HCT116 (cell line): ENCODE data around the gene ENO2. TPM values are rescaled to one million over a fixed set of nuclear protein-coding genes. Genes with fewer than 3 reads are reported as not detected.

Experiments used
- ATAC-seq: fragments of 200-7000 bp; cut with Tn5 transposase; 2 replicates; pipeline ENCODE4 v1.9.1; 2020; ENCODE audit warnings: mild to moderate bottlenecking, moderate library complexity
- BruUV-seq: library from RNA; stranded (reverse); fragments of 400-500 nt; replicated peaks from 2 replicates; lab custom pipeline; 2021; lab: Mats Ljungman, UMichigan
- CTCF ChIA-PET: fragments of 300-600 bp; sonication (Branson Sonifier 250); formaldehyde crosslinking; loops from one replicate; lab custom pipeline; 2021; ENCODE audit warnings: antibody characterized with exemption; lab: Charles Lee
- POLR2A ChIA-PET: fragments of 300-600, 350-600 bp; sonication (Branson Sonifier 250); formaldehyde crosslinking; loops from one replicate; lab custom pipeline; 2021; ENCODE audit warnings: antibody characterized with exemption; lab: Charles Lee
- RAD21 ChIA-PET, 2 experiments: fragments of 300-600 bp; sonication (Branson Sonifier 250); formaldehyde crosslinking; loops; one replicate each; lab custom pipeline; 2023; ENCODE audit warnings: low total read pairs in 2 of 2; ENCODE audit not compliant: uncharacterized antibody in 2 of 2, unreplicated experiment in 2 of 2, low non-redundant PET in 1 of 2; lab: Charles Lee
- DNase-seq: peaks from one replicate; pipeline ENCODE4 v3.0.0-alpha.2; 2010; ENCODE audit warnings: low read depth, low spot score
- H2AFZ ChIP-seq: fragments of 200-600 bp; shearing (Covaris generic), sonication (generic); 2 replicates; pipeline ENCODE4 v1.6.1; 2017; ENCODE audit warnings: low read depth, mixed run types, mixed read lengths, antibody characterized with exemption, low read length; ENCODE audit not compliant: poor library complexity, severe bottlenecking
- H3K27ac ChIP-seq: 2 replicates; pipeline ENCODE4 v1.5.1; 2012; ENCODE audit warnings: low read depth, low read length
- H3K27me3 ChIP-seq: fragments of 200-600 bp; sonication (generic); 2 replicates; pipeline ENCODE4 v1.6.1; 2016; ENCODE audit warnings: mixed run types, low read length, mixed read lengths; ENCODE audit not compliant: insufficient read depth
- H3K36me3 ChIP-seq, 2 experiments: fragments of 200-500 bp in 1 of 2; fragments of 200-600 bp in 1 of 2; sonication (Bioruptor generic) in 1 of 2; sonication (generic) in 1 of 2; 2 replicates each; pipeline versions ENCODE4 v1.5.1 to v1.6.1; 2014 to 2016; ENCODE audit warnings: low read length in 2 of 2, inconsistent platforms in 1 of 2, mixed read lengths in 1 of 2, mixed run types in 1 of 2; ENCODE audit not compliant: insufficient read depth in 2 of 2, control insufficient read depth in 1 of 2
- H3K4me1 ChIP-seq, 2 experiments: fragments of 200-600 bp in 1 of 2; sonication (generic) in 1 of 2; 2 replicates each; pipeline versions ENCODE4 v1.5.1 to v1.6.1; 2012 to 2017; ENCODE audit warnings: low read length in 2 of 2, inconsistent platforms in 1 of 2, mild to moderate bottlenecking in 1 of 2, mixed read lengths in 1 of 2, mixed run types in 1 of 2, moderate library complexity in 1 of 2; ENCODE audit not compliant: insufficient read depth in 2 of 2, control insufficient read depth in 1 of 2
- H3K4me2 ChIP-seq: fragments of 200-600 bp; sonication (generic); 2 replicates; pipeline ENCODE4 v1.6.1; 2017; ENCODE audit warnings: mixed run types, low read length, mixed read lengths
- H3K4me3 ChIP-seq, 2 experiments: fragments of 200-600 bp in 1 of 2; sonication (generic) in 1 of 2; replicated peaks in 1 of 2; 2 replicates each; pipeline ENCODE4 v1.5.1; 2011 to 2016; ENCODE audit warnings: low read length in 2 of 2, control low read depth in 1 of 2, low read depth in 1 of 2, mild to moderate bottlenecking in 1 of 2, mixed read lengths in 1 of 2, mixed run types in 1 of 2
- H3K79me2 ChIP-seq: fragments of 200-600 bp; sonication (generic); 2 replicates; pipeline ENCODE4 v1.6.1; 2017; ENCODE audit warnings: mild to moderate bottlenecking, mixed run types, low read length, moderate library complexity, mixed read lengths; ENCODE audit not compliant: insufficient read depth
- H3K9ac ChIP-seq: fragments of 200-600 bp; sonication (generic); 2 replicates; pipeline ENCODE4 v1.6.1; 2016; ENCODE audit warnings: low read length, mixed read lengths
- H3K9me2 ChIP-seq: fragments of 200-600 bp; sonication (generic), shearing (Covaris generic); 2 replicates; pipeline ENCODE4 v1.6.1; 2017; ENCODE audit warnings: mixed run types, mild to moderate bottlenecking, moderate library complexity; ENCODE audit not compliant: insufficient read depth
- H3K9me3 ChIP-seq, 2 experiments: fragments of 200-500 bp in 1 of 2; fragments of 200-600 bp in 1 of 2; sonication (Bioruptor generic) in 1 of 2; sonication (generic) in 1 of 2; 2 replicates each; pipeline ENCODE4 v1.6.1; 2014 to 2017; ENCODE audit warnings: low read length in 2 of 2, mixed read lengths in 2 of 2, inconsistent platforms in 1 of 2, low read depth in 1 of 2, mild to moderate bottlenecking in 1 of 2, mixed run types in 1 of 2, moderate library complexity in 1 of 2; ENCODE audit not compliant: control insufficient read depth in 1 of 2, insufficient read depth in 1 of 2
- H4K20me1 ChIP-seq: fragments of 200-600 bp; sonication (generic), shearing (Covaris generic); 2 replicates; pipeline ENCODE4 v1.6.1; 2017; ENCODE audit warnings: mixed run types, mild to moderate bottlenecking, moderate library complexity; ENCODE audit not compliant: insufficient read depth
- EGR1 ChIP-seq: IDR thresholded peaks from 2 replicates; pipeline ENCODE4 v1.6.1; 2012; ENCODE audit warnings: low read depth
- ELF1 ChIP-seq: IDR thresholded peaks from 2 replicates; pipeline ENCODE4 v1.6.1; 2012; ENCODE audit warnings: low read depth, borderline replicate concordance
- EZH2 ChIP-seq: fragments of 200-600 bp; sonication (generic); IDR thresholded peaks from 2 replicates; pipeline ENCODE4 v1.6.1; 2017; ENCODE audit warnings: antibody characterized with exemption, mixed run types
- EZH2phosphoT487 ChIP-seq: fragments of 200-600 bp; IDR thresholded peaks from 2 replicates; pipeline ENCODE4 v1.6.1; 2018; ENCODE audit warnings: antibody characterized with exemption, borderline replicate concordance
- RAD21 ChIP-seq: IDR thresholded peaks from 2 replicates; pipeline ENCODE4 v1.6.1; 2012; ENCODE audit warnings: low read depth, mild to moderate bottlenecking
- SIN3A ChIP-seq: IDR thresholded peaks from 2 replicates; pipeline ENCODE4 v1.6.1; 2012; ENCODE audit warnings: low read depth
- SP1 ChIP-seq: IDR thresholded peaks from 2 replicates; pipeline ENCODE4 v1.6.1; 2012; ENCODE audit warnings: low read depth
- intact Hi-C: fragments of 100-400 bp; cut with micrococcal nuclease; formaldehyde crosslinking; loops from 2 replicates; pipeline ENCODE4 v1.10.0; 2022
- total RNA-seq: library from RNA; stranded (reverse); gene quantifications from one replicate; pipeline ENCODE4 v1.2.1, GENCODE V29; 2021; ENCODE audit not compliant: unreplicated experiment
- TF ChIP-seq, protein P1 (sequence below): IDR thresholded peaks from 2 replicates; pipeline ENCODE4 v1.6.1; 2012; ENCODE audit warnings: low read depth
- TF ChIP-seq, protein P2 (sequence below): IDR thresholded peaks from 2 replicates; pipeline ENCODE4 v1.6.1; 2012

ENO2 gene
- total RNA-seq, 1 experiment from 2014 or later, result 117 TPM

DNA sequence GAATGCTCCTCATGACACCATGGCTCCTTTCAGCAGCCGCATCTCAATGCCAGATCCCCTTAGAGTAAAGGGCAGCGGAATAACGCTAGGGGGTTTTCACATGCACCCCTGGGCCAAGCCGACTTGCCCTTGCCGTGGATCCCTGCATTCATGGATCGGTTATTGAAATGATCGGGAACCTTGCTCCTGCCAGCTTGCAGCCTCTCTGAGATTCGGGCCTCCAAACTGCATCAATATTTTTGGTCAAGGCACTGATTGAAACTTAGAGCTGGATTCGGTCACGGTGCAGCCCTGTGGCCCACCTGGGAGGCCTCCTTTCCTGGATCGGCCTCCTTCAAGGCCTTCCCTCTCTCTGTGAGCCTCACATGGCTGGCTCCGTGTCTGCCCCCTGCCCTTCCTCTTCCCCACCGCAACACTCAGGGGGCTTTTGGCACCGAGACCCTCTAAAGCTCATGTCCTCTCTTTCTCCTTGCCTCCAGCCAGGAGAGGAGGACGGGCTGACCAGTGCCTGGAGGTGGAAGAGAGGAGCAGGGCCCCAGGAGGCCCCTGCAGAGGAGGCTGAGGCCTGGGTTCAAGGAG, 38.6 kb downstream of the ENO2 start:
- ChIA-PET RAD21 (no interaction called here), POLR2A (no interaction called here), CTCF (no interaction called here)
- Histone ChIP-seq H4K20me1 (no peaks in the 10 kb centered on the region), H3K4me2 (no peak overlapping the region), H2AFZ (no peak overlapping the region), H3K9me2 (no peaks in the 10 kb centered on the region), H3K4me1 (peaks cover 7 to 18% of the 10 kb centered on the region in 2 experiments; a peak in 3 of 4 replicates), H3K36me3 (no peaks in the 10 kb centered on the region), H3K4me3 (no peak overlapping the region), H3K27ac (no peak overlapping the region), H3K9ac (no peak overlapping the region), H3K79me2 (no peaks in the 10 kb centered on the region), H3K27me3 (no peaks in the 10 kb centered on the region), H3K9me3 (no peaks in the 10 kb centered on the region)
- intact Hi-C loops, result no loop called here
- no TSS peak for BruUV-seq
- DNase-seq (no peak), ATAC-seq (no peak)
- no peak for TF ChIP-seq RAD21
- TF ChIP-seq, protein P1, sequence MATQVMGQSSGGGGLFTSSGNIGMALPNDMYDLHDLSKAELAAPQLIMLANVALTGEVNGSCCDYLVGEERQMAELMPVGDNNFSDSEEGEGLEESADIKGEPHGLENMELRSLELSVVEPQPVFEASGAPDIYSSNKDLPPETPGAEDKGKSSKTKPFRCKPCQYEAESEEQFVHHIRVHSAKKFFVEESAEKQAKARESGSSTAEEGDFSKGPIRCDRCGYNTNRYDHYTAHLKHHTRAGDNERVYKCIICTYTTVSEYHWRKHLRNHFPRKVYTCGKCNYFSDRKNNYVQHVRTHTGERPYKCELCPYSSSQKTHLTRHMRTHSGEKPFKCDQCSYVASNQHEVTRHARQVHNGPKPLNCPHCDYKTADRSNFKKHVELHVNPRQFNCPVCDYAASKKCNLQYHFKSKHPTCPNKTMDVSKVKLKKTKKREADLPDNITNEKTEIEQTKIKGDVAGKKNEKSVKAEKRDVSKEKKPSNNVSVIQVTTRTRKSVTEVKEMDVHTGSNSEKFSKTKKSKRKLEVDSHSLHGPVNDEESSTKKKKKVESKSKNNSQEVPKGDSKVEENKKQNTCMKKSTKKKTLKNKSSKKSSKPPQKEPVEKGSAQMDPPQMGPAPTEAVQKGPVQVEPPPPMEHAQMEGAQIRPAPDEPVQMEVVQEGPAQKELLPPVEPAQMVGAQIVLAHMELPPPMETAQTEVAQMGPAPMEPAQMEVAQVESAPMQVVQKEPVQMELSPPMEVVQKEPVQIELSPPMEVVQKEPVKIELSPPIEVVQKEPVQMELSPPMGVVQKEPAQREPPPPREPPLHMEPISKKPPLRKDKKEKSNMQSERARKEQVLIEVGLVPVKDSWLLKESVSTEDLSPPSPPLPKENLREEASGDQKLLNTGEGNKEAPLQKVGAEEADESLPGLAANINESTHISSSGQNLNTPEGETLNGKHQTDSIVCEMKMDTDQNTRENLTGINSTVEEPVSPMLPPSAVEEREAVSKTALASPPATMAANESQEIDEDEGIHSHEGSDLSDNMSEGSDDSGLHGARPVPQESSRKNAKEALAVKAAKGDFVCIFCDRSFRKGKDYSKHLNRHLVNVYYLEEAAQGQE, result no peak
- TF ChIP-seq EZH2phosphoT487, result no peak
- TF ChIP-seq SP1, result no peak
- no peak for TF ChIP-seq EZH2
- no peak for TF ChIP-seq EGR1
- TF ChIP-seq, protein P2, sequence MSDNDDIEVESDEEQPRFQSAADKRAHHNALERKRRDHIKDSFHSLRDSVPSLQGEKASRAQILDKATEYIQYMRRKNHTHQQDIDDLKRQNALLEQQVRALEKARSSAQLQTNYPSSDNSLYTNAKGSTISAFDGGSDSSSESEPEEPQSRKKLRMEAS, result no peak
- TF ChIP-seq ELF1, result no peak
- no peak for TF ChIP-seq SIN3A
